Caco-2 (cell line): ENCODE measurements around the gene C20orf141. TPM values are rescaled to one million over a fixed set of nuclear protein-coding genes. Genes with fewer than 3 reads are reported as not detected.

Experiments
- BruUV-seq: library from RNA; stranded (reverse); fragments of 400-500 nt; replicated peaks from 2 replicates; lab custom pipeline; 2021; lab: Mats Ljungman, UMichigan
- CTCF ChIA-PET: fragments of 300-600 bp; sonication (Branson Sonifier 250); formaldehyde crosslinking; loops from one replicate; lab custom pipeline; 2022; ENCODE audit warnings: antibody characterized with exemption; lab: Charles Lee
- POLR2A ChIA-PET: fragments of 300-600 bp; sonication (Branson Sonifier 250); formaldehyde crosslinking; loops from one replicate; lab custom pipeline; 2022; ENCODE audit warnings: antibody characterized with exemption; lab: Charles Lee
- DNase-seq, 2 experiments: peaks; one replicate each; pipeline versions ENCODE4 v3.0.0 to v3.0.0-alpha.2; 2020 to 2022
- H3K27me3 ChIP-seq: replicated peaks from 2 replicates; pipeline ENCODE4 v1.6.0; 2011; ENCODE audit warnings: low read length; ENCODE audit not compliant: control insufficient read depth, insufficient read depth
- H3K36me3 ChIP-seq: 2 replicates; pipeline ENCODE4 v1.5.1; 2011; ENCODE audit warnings: low read length; ENCODE audit not compliant: control insufficient read depth, insufficient read depth
- H3K4me1 ChIP-seq: fragments of 250-450 bp; sonication (Bioruptor Pico); 2 replicates; pipeline ENCODE4 v1.5.1; 2020; ENCODE audit warnings: mild to moderate bottlenecking
- H3K4me3 ChIP-seq: 2 replicates; pipeline ENCODE4 v1.5.1; 2011; ENCODE audit warnings: low read depth, mild to moderate bottlenecking, control low read depth, low read length
- H3K9me3 ChIP-seq: fragments of 250-450 bp; sonication (Bioruptor Pico); 2 replicates; pipeline ENCODE4 v1.5.1; 2020; ENCODE audit warnings: mild to moderate bottlenecking, moderate library complexity
- H3K27ac Mint-ChIP-seq: one replicate; pipeline ENCODE4 v1.8.0; 2022; ENCODE audit warnings: mixed read lengths; ENCODE audit not compliant: unreplicated experiment
- H3K27me3 Mint-ChIP-seq: one replicate; pipeline ENCODE4 v1.8.0; 2022; ENCODE audit warnings: mixed read lengths; ENCODE audit not compliant: insufficient read depth, unreplicated experiment
- H3K36me3 Mint-ChIP-seq: one replicate; pipeline ENCODE4 v1.8.0; 2022; ENCODE audit warnings: mild to moderate bottlenecking, mixed read lengths; ENCODE audit not compliant: insufficient read depth, unreplicated experiment
- H3K4me1 Mint-ChIP-seq: one replicate; pipeline ENCODE4 v1.8.0; 2022; ENCODE audit warnings: low read depth, mixed read lengths; ENCODE audit not compliant: unreplicated experiment
- H3K4me3 Mint-ChIP-seq: one replicate; pipeline ENCODE4 v1.8.0; 2022; ENCODE audit warnings: mild to moderate bottlenecking, moderate library complexity, mixed read lengths; ENCODE audit not compliant: unreplicated experiment
- H3K9me3 Mint-ChIP-seq: one replicate; pipeline ENCODE4 v1.8.0; 2022; ENCODE audit warnings: mixed read lengths; ENCODE audit not compliant: unreplicated experiment
- intact Hi-C: fragments of 100-400 bp; cut with micrococcal nuclease; formaldehyde crosslinking; loops from one replicate; pipeline ENCODE4 v1.10.0; 2022; ENCODE audit not compliant: unreplicated experiment
- total RNA-seq: library from RNA; stranded (reverse); gene quantifications from 2 replicates; pipeline ENCODE4 v1.2.3, GENCODE V29; 2022
- TF ChIP-seq, protein P1 (sequence below), 2 experiments: fragments of 200-600 bp in 1 of 2; IDR thresholded peaks; 1 replicate in 1 of 2; 2 replicates in 1 of 2; pipeline versions ENCODE4 v1.5.1 to v1.8.0; 2011 to 2022; ENCODE audit warnings: antibody characterized with exemption in 1 of 2, control low read depth in 1 of 2, inconsistent platforms in 1 of 2, low read depth in 1 of 2, low read length in 1 of 2, mild to moderate bottlenecking in 1 of 2, moderate library complexity in 1 of 2; ENCODE audit not compliant: insufficient read depth in 1 of 2, severe bottlenecking in 1 of 2, unreplicated experiment in 1 of 2

C20orf141 gene
- total RNA-seq, 1 experiment from 2014 or later: not detected

DNA sequence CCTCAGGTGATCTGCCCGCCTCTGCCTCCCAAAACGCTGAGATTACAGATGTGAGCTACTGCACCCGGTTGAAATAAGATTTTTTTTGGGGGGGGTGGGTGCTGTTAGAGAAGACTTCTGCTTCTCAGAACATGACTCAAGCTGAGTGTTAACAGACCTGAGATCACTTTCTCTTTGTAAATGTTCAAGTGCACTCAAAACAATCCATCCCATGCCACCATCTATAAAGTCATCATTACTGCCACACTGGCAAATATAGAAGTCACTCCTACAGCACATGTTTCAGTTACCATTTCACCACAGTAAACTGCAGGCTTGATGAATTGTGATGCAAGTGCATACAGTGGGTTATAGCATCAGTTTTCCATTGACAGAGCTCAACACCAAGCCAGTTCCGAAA lies 34.7 kb downstream of the C20orf141 start:
- no peak overlapping the region for H3K4me3 Mint-ChIP-seq
- CTCF ChIA-PET: interaction anchor here (0.6 to 0.9 kb wide), 2 partner anchors 47 to 95 kb away, joined by 3 read pairs; no protein-coding TSS in a partner anchor
- TF ChIP-seq, protein P1, sequence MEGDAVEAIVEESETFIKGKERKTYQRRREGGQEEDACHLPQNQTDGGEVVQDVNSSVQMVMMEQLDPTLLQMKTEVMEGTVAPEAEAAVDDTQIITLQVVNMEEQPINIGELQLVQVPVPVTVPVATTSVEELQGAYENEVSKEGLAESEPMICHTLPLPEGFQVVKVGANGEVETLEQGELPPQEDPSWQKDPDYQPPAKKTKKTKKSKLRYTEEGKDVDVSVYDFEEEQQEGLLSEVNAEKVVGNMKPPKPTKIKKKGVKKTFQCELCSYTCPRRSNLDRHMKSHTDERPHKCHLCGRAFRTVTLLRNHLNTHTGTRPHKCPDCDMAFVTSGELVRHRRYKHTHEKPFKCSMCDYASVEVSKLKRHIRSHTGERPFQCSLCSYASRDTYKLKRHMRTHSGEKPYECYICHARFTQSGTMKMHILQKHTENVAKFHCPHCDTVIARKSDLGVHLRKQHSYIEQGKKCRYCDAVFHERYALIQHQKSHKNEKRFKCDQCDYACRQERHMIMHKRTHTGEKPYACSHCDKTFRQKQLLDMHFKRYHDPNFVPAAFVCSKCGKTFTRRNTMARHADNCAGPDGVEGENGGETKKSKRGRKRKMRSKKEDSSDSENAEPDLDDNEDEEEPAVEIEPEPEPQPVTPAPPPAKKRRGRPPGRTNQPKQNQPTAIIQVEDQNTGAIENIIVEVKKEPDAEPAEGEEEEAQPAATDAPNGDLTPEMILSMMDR (IDR thresholded peaks at IDR 0.05; ENCODE audit: insufficient read depth in 1 of 2, low read depth in 1 of 2, low read length in 1 of 2, severe bottlenecking in 1 of 2, unreplicated experiment in 1 of 2): no peak
- no peak overlapping the region for H3K27ac Mint-ChIP-seq
- H3K4me1 Mint-ChIP-seq: no peaks in the 10 kb centered on the region
- BruUV-seq: no TSS peak
- no peaks in the 10 kb centered on the region for H3K9me3 ChIP-seq
- H3K4me1 ChIP-seq: no peaks in the 10 kb centered on the region
- POLR2A ChIA-PET: no interaction called here
- no peaks in the 10 kb centered on the region for H3K36me3 Mint-ChIP-seq
- H3K27me3 Mint-ChIP-seq: no peaks in the 10 kb centered on the region
- no peaks in the 10 kb centered on the region for H3K36me3 ChIP-seq
- H3K27me3 ChIP-seq: no peaks in the 10 kb centered on the region
- no peak for DNase-seq
- intact Hi-C loops: no loop called here
- H3K4me3 ChIP-seq: no peak overlapping the region
- no peaks in the 10 kb centered on the region for H3K9me3 Mint-ChIP-seq

DNA sequence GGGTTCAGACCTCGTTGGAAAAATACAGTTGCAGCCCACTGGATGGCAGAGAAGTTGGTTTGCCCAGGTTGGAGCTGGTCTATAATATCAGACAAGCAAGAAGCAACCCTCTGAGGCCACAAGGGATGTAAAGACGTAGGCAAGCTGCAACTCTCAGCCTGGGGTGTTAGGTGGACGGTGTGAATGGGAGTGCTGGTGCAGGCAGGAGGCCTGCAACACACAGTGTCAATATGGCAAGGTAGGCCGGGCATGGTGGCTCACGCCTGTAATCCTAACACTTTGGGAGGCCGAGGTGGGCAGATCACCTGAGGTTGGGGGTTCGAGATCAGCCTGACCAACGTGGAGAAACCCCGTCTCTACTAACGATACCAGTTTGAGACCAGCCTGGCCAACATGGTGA lies 36.3 kb downstream of the C20orf141 start:
- TF ChIP-seq, protein P1 (IDR thresholded peaks at IDR 0.05; ENCODE audit: insufficient read depth in 1 of 2, low read depth in 1 of 2, low read length in 1 of 2, severe bottlenecking in 1 of 2, unreplicated experiment in 1 of 2): no peak
- Mint-ChIP-seq H3K4me1 (no peaks in the 10 kb centered on the region), H3K27ac (no peak overlapping the region), H3K36me3 (no peaks in the 10 kb centered on the region), H3K27me3 (no peaks in the 10 kb centered on the region), H3K9me3 (no peaks in the 10 kb centered on the region), H3K4me3 (no peak overlapping the region)
- ChIA-PET POLR2A (no interaction called here), CTCF (interaction anchor here (2.5 kb wide), 1 partner anchor 95 kb away, joined by 9 read pairs; no protein-coding TSS in a partner anchor)
- no TSS peak for BruUV-seq
- H3K36me3 ChIP-seq: no peaks in the 10 kb centered on the region
- H3K9me3 ChIP-seq: no peaks in the 10 kb centered on the region
- H3K4me1 ChIP-seq: no peaks in the 10 kb centered on the region
- no peak overlapping the region for H3K4me3 ChIP-seq
- no peaks in the 10 kb centered on the region for H3K27me3 ChIP-seq
- intact Hi-C loops: no loop called here
- no peak for DNase-seq

DNA sequence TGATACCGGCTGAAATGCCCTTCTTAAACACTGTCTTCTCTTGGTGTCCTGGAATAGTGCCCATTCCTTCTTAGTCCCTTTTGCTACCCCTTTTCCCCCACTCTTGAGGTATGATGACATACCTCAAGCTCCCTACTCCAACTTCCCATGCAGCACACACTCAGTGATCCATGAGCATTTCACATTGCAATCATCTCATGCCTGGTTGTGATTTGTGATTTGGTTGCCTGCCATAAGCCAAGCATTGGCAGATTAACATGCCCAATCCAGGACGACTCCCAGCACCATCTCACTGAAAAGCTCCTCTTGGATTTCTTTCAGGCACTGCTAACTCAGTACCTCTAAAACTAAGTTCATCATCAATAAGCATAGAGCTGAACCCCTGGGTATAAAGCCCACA lies 43.8 kb downstream of the C20orf141 start:
- TF ChIP-seq, protein P1 (IDR thresholded peaks at IDR 0.05; ENCODE audit: insufficient read depth in 1 of 2, low read depth in 1 of 2, low read length in 1 of 2, severe bottlenecking in 1 of 2, unreplicated experiment in 1 of 2): no peak
- H3K36me3 ChIP-seq: no peaks in the 10 kb centered on the region
- no peaks in the 10 kb centered on the region for H3K27me3 ChIP-seq
- intact Hi-C loops: no loop called here
- no peaks in the 10 kb centered on the region for H3K4me1 Mint-ChIP-seq
- no peak overlapping the region for H3K4me3 Mint-ChIP-seq
- BruUV-seq: no TSS peak
- no peak overlapping the region for H3K27ac Mint-ChIP-seq
- POLR2A ChIA-PET: interaction anchor here (0.5 kb wide), 1 partner anchor 54 kb away, joined by 4 read pairs; no protein-coding TSS in a partner anchor
- no peaks in the 10 kb centered on the region for H3K9me3 Mint-ChIP-seq
- H3K36me3 Mint-ChIP-seq: peaks cover 7% of the 10 kb centered on the region
- CTCF ChIA-PET: no interaction called here
- no peak for DNase-seq
- H3K27me3 Mint-ChIP-seq: no peaks in the 10 kb centered on the region
- no peaks in the 10 kb centered on the region for H3K4me1 ChIP-seq
- no peaks in the 10 kb centered on the region for H3K9me3 ChIP-seq
- H3K4me3 ChIP-seq: no peak overlapping the region
